NCI-H748 (cell line): ENCODE data around the gene CADPS2.

Source experiments
- DNase-seq: peaks from one replicate; lab custom pipeline; 2025; ENCODE audit not compliant: unreplicated experiment; lab: John Stamatoyannopoulos, UW

Gene CADPS2

GRCh38 chr7:122407195-122407594 is 479.1 kb downstream of the CADPS2 start:
- DNase-seq = no peak

GRCh38 chr7:122403113-122403512 is 483.1 kb downstream of the CADPS2 start:
- DNase-seq = no peak

- DNase-seq = no peak
Measured at GRCh38 chr7:122402235-122402634, 484.0 kb downstream of the CADPS2 start.

GRCh38 chr7:122397381-122397780 is 488.9 kb downstream of the CADPS2 start:
- DNase-seq = peak; percentile 8

GRCh38 chr7:122394512-122394911 is 491.7 kb downstream of the CADPS2 start:
- DNase-seq = no peak

- DNase-seq = peak; percentile 83
Measured at GRCh38 chr7:122384528-122384927, 501.7 kb downstream of the CADPS2 start.

- DNase-seq = peak; percentile 87
Measured at GRCh38 chr7:122383934-122384333, 502.3 kb downstream of the CADPS2 start.

- DNase-seq = peak; percentile 45
Measured at GRCh38 chr7:122380992-122381391, 505.3 kb downstream of the CADPS2 start.

- DNase-seq = no peak
Measured at GRCh38 chr7:122379491-122379890, 506.8 kb downstream of the CADPS2 start.

- DNase-seq = no peak
Measured at GRCh38 chr7:122369756-122370155, 516.5 kb downstream of the CADPS2 start.

GRCh38 chr7:122364761-122365280 is 521.4 kb downstream of the CADPS2 start:
- no peak for DNase-seq

- DNase-seq = no peak
Measured at GRCh38 chr7:122363144-122363543, 523.1 kb downstream of the CADPS2 start.

GRCh38 chr7:122362473-122362872 is 523.8 kb downstream of the CADPS2 start:
- no peak for DNase-seq

GRCh38 chr7:122354656-122355055 is 531.6 kb downstream of the CADPS2 start:
- no peak for DNase-seq

- no peak for DNase-seq
Measured at GRCh38 chr7:122352454-122352853, 533.8 kb downstream of the CADPS2 start.

- no peak for DNase-seq
Measured at GRCh38 chr7:122350701-122351100, 535.6 kb downstream of the CADPS2 start.

- DNase-seq = no peak
Measured at GRCh38 chr7:122344303-122344620, 542.0 kb downstream of the CADPS2 start.

- DNase-seq = no peak
Measured at GRCh38 chr7:122343601-122344302, 542.5 kb downstream of the CADPS2 start.

GRCh38 chr7:122340427-122340826 is 545.8 kb downstream of the CADPS2 start:
- no peak for DNase-seq

GRCh38 chr7:122339145-122339904 is 546.9 kb downstream of the CADPS2 start:
- DNase-seq = no peak

- peak; percentile 80 for DNase-seq
Measured at GRCh38 chr7:122337011-122337410, 549.2 kb downstream of the CADPS2 start.

- peak; percentile 18 for DNase-seq
Measured at GRCh38 chr7:122329145-122329802, 557.0 kb downstream of the CADPS2 start.
